ENCODE measurements around the gene GNB1. TPM values are rescaled to one million over a fixed set of nuclear protein-coding genes. Genes with fewer than 3 reads are reported as not detected.

Gene GNB1
- total and polyA plus RNA-seq, 2 of the 4 experiments (the other 2 are of a cell fraction), result 73.5 to 371 TPM

GRCh38 chr1:1815606-1816281, 75.1 kb downstream of the GNB1 start:
- Histone ChIP-seq H3K27ac (ENCODE audit: insufficient read depth, low read length) (no peak overlapping the region), H3K23ac (ENCODE audit: low read depth, low read length) (no peak overlapping the region), H3K4me3 (ENCODE audit: insufficient read depth, low read depth, low read length) (no peak overlapping the region), H3K14ac (replicated peaks; ENCODE audit: low read depth, low read length) (no peak overlapping the region), H3K27me3 (ENCODE audit: control insufficient read depth, insufficient read depth, low read length) (no peaks in the 10 kb centered on the region), H2AK5ac (ENCODE audit: low read depth, low read length) (no peak overlapping the region), H3K4me2 (ENCODE audit: low read depth, low read length) (no peak overlapping the region), H4K8ac (ENCODE audit: low read depth in 2 of 2, low read length in 2 of 2) (no peak overlapping the region), H4K91ac (ENCODE audit: insufficient read depth, low read depth, low read length) (no peak overlapping the region), H3K56ac (ENCODE audit: extremely low read depth, insufficient read depth, low read length) (no peak overlapping the region), H4K20me1 (ENCODE audit: insufficient read depth, low read length) (peaks cover 50% of the 10 kb centered on the region), H3K9ac (ENCODE audit: low read depth, low read length) (no peak overlapping the region), H4K5ac (ENCODE audit: low read depth, low read length) (no peak overlapping the region), H3K36me3 (ENCODE audit: control insufficient read depth, insufficient read depth, low read length) (peaks cover 49% of the 10 kb centered on the region), H3K79me1 (ENCODE audit: low read depth in 1 of 2, low read length in 2 of 2) (peaks cover 45 to 62% of the 10 kb centered on the region in 2 experiments), H2BK120ac (ENCODE audit: low read depth, low read length) (no peak overlapping the region), H3K4me1 (ENCODE audit: control insufficient read depth, insufficient read depth, low read length) (no peaks in the 10 kb centered on the region), H3K18ac (ENCODE audit: low read depth, low read length) (no peak overlapping the region), H3K9me3 (ENCODE audit: control insufficient read depth, insufficient read depth, low read length) (no peaks in the 10 kb centered on the region), H3K4ac (ENCODE audit: low read depth, low read length) (no peak overlapping the region), H2BK20ac (ENCODE audit: low read depth, low read length) (no peak overlapping the region), H2AFZ (replicated peaks; ENCODE audit: low read length, poor library complexity) (no peak overlapping the region), H2BK5ac (ENCODE audit: low read depth, low read length, poor library complexity, severe bottlenecking) (no peak overlapping the region), H2AK9ac (replicated peaks; ENCODE audit: low read depth, low read length, poor library complexity) (no peak overlapping the region), H3K9me1 (ENCODE audit: insufficient read depth, low read length) (peaks cover 12% of the 10 kb centered on the region; the same call in 1 of the 2 replicates), H2BK15ac (ENCODE audit: low read depth, low read length) (no peak overlapping the region)
- ChIA-PET CTCF (no interaction called here), POLR2A (ENCODE audit: unreplicated experiment) (no interaction called here)
- intact Hi-C loops (cut with micrococcal nuclease), result no loop called here
- dilution Hi-C loops (cut with HindIII; ENCODE audit: low sequenced_read_pairs, unreplicated experiment), result no loop called here
- ATAC-seq (ENCODE audit: low read depth) (no peak), DNase-seq (no peak)
- 93% methylated on average over 6 of the region's 14 CpGs; no CpG with 5 or more reads in 1 of the 2 experiments for whole genome bisulfite sequencing, 2 experiments (ENCODE audit: extremely low coverage in 2 of 2, insufficient read length in 1 of 2)
- TF ChIP-seq, protein P1, sequence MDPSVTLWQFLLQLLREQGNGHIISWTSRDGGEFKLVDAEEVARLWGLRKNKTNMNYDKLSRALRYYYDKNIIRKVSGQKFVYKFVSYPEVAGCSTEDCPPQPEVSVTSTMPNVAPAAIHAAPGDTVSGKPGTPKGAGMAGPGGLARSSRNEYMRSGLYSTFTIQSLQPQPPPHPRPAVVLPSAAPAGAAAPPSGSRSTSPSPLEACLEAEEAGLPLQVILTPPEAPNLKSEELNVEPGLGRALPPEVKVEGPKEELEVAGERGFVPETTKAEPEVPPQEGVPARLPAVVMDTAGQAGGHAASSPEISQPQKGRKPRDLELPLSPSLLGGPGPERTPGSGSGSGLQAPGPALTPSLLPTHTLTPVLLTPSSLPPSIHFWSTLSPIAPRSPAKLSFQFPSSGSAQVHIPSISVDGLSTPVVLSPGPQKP (IDR thresholded peaks at IDR 0.05; ENCODE audit: borderline replicate concordance, low read depth, low read length), result no peak
- TF ChIP-seq POLR2A (IDR thresholded peaks at IDR 0.05; ENCODE audit: low read depth, low read length) (no peak), RFX5 (IDR thresholded peaks at IDR 0.05; ENCODE audit: low read depth, low read length) (no peak), NFE2L2 (IDR thresholded peaks at IDR 0.05; ENCODE audit: low read depth, low read length) (no peak), RCOR1 (IDR thresholded peaks at IDR 0.05; ENCODE audit: insufficient replicate concordance, low read length) (no peak), MAFK (IDR thresholded peaks at IDR 0.05; ENCODE audit: low read depth, low read length) (no peak), BHLHE40 (IDR thresholded peaks at IDR 0.05; ENCODE audit: low read depth, low read length) (no peak), MXI1 (IDR thresholded peaks at IDR 0.05; ENCODE audit: borderline replicate concordance, low read depth, low read length) (no peak), USF2 (IDR thresholded peaks at IDR 0.05; ENCODE audit: low read depth, low read length) (no peak), FOS (IDR thresholded peaks at IDR 0.05; ENCODE audit: low read depth, low read length) (no peak), MAZ (IDR thresholded peaks at IDR 0.05; ENCODE audit: borderline replicate concordance, low read depth, low read length) (no peak), CHD1 (IDR thresholded peaks at IDR 0.05; ENCODE audit: low read depth, low read length) (no peak), SMC3 (IDR thresholded peaks at IDR 0.05; ENCODE audit: low read depth, low read length) (no peak), RAD21 (IDR thresholded peaks at IDR 0.05; ENCODE audit: low read length) (no peak), CEBPB (IDR thresholded peaks at IDR 0.05; ENCODE audit: low read depth, low read length) (no peak)
- TF ChIP-seq, protein P2, sequence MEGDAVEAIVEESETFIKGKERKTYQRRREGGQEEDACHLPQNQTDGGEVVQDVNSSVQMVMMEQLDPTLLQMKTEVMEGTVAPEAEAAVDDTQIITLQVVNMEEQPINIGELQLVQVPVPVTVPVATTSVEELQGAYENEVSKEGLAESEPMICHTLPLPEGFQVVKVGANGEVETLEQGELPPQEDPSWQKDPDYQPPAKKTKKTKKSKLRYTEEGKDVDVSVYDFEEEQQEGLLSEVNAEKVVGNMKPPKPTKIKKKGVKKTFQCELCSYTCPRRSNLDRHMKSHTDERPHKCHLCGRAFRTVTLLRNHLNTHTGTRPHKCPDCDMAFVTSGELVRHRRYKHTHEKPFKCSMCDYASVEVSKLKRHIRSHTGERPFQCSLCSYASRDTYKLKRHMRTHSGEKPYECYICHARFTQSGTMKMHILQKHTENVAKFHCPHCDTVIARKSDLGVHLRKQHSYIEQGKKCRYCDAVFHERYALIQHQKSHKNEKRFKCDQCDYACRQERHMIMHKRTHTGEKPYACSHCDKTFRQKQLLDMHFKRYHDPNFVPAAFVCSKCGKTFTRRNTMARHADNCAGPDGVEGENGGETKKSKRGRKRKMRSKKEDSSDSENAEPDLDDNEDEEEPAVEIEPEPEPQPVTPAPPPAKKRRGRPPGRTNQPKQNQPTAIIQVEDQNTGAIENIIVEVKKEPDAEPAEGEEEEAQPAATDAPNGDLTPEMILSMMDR (conservative IDR thresholded peaks at IDR 0.05; ENCODE audit: low read depth, low read length), result no peak
- in situ Hi-C loops (cut with MboI; ENCODE audit: low sequenced_read_pairs), result no loop called here
- no TSS peak for BruUV-seq (replicated peaks)

Measured in IMR-90 (cell line).